ENCODE results near the gene FAR2.

DNA sequence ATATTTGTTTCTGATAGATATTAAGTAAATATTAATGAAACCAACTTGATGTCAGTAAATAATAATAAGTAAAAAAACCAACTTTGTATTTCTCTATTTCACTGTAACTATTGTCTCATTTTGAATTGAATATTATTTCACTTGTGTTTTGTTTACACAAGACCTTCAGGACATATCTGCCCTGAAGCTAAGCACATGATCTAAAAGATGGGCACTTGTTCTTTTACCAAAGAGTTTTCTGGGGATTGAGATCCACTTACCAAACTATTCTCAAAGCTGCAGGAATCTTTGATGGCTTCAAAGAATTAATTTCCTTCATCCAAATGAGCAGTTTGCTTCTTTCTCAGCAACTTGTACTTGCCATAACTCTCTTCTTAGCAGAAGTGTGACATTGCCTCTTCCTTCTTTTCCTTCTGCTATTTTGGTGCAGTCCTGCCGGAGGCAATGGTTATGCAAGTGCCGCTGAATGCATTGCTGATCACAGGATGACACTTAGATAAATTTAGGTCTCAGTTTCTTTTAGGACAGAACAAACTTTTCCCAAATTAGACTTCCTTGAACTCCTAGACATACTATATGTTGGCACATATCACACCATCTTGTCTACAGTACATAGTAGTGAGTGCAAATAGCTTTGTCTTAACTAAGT lies 9.2 kb downstream of the FAR2 start:
- TF ChIP-seq, protein P1, sequence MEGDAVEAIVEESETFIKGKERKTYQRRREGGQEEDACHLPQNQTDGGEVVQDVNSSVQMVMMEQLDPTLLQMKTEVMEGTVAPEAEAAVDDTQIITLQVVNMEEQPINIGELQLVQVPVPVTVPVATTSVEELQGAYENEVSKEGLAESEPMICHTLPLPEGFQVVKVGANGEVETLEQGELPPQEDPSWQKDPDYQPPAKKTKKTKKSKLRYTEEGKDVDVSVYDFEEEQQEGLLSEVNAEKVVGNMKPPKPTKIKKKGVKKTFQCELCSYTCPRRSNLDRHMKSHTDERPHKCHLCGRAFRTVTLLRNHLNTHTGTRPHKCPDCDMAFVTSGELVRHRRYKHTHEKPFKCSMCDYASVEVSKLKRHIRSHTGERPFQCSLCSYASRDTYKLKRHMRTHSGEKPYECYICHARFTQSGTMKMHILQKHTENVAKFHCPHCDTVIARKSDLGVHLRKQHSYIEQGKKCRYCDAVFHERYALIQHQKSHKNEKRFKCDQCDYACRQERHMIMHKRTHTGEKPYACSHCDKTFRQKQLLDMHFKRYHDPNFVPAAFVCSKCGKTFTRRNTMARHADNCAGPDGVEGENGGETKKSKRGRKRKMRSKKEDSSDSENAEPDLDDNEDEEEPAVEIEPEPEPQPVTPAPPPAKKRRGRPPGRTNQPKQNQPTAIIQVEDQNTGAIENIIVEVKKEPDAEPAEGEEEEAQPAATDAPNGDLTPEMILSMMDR (IDR thresholded peaks at IDR 0.05), result no peak
- peak in 1 of 3 donors; percentile 36 for TF ChIP-seq POLR2AphosphoS5 (IDR thresholded peaks at IDR 0.05)
- no peak for TF ChIP-seq POLR2A (IDR thresholded peaks at IDR 0.05)
